Breast epithelium (tissue), 3 donors: Measurements from ENCODE around the gene CAMTA1.

Source experiments
- CTCF ChIP-seq, 3 donors: fragments of 450-650 bp; IDR thresholded peaks; one replicate each; pipeline ENCODE4 v1.5.1; 2016 to 2017; ENCODE audit warnings: antibody characterized with exemption in 3 of 3, mild to moderate bottlenecking in 3 of 3, moderate library complexity in 3 of 3
- POLR2A ChIP-seq: fragments of 450-650 bp; IDR thresholded peaks from one replicate; pipeline ENCODE4 v1.6.1; 2016; ENCODE audit warnings: antibody characterized with exemption, mild to moderate bottlenecking, moderate library complexity

- TF ChIP-seq CTCF (IDR thresholded peaks at IDR 0.05) (no peak), POLR2A (no peak)
Observed at GRCh38 chr1:7570311-7570710, 785.1 kb downstream of the CAMTA1 start.
